Thyroid gland (tissue), 4 donors: ENCODE data around the gene NGB. TPM values are rescaled to one million over a fixed set of nuclear protein-coding genes. Genes with fewer than 3 reads are reported as not detected.
A peak's percentile ranks its signal among the peaks of the same experiment; 100 is the strongest.

Source experiments
- DNase-seq, 2 donors: peaks; one replicate each; pipeline ENCODE4 v3.0.0-alpha.2; 2019
- H3K27ac ChIP-seq, 3 donors: fragments of 200-600 bp; sonication (generic); 1 replicate in 2 of 3; 2 replicates in 1 of 3; pipeline ENCODE4 v1.5.1; 2016 to 2019; ENCODE audit warnings: mild to moderate bottlenecking in 1 of 3, moderate library complexity in 1 of 3
- H3K27me3 ChIP-seq: fragments of 200-600 bp; sonication (generic); one replicate; pipeline ENCODE4 v1.5.1; 2019
- H3K36me3 ChIP-seq, 2 donors: fragments of 200-600 bp; sonication (generic); one replicate each; pipeline ENCODE4 v1.5.1; 2016 to 2019
- H3K4me1 ChIP-seq, 2 donors: fragments of 200-600 bp; sonication (generic); one replicate each; pipeline ENCODE4 v1.5.1; 2017 to 2019
- H3K4me3 ChIP-seq, 3 donors: fragments of 200-600 bp; sonication (generic); replicated peaks in 1 of 3; 1 replicate in 2 of 3; 2 replicates in 1 of 3; pipeline ENCODE4 v1.5.1; 2016; ENCODE audit warnings: mild to moderate bottlenecking in 1 of 3
- H3K9me3 ChIP-seq: fragments of 200-600 bp; sonication (generic); one replicate; pipeline ENCODE4 v1.5.1; 2017
- CTCF ChIP-seq, 6 experiments: fragments of 200-600 bp in 3 of 6; fragments of 450-650 bp in 3 of 6; sonication (generic) in 3 of 6; IDR thresholded peaks; one replicate each; pipeline ENCODE4 v1.5.1; 2016 to 2019; ENCODE audit warnings: antibody characterized with exemption in 6 of 6, mild to moderate bottlenecking in 2 of 6, inconsistent platforms in 1 of 6, moderate library complexity in 1 of 6
- POLR2A ChIP-seq, 2 donors: fragments of 450-650 bp; IDR thresholded peaks; one replicate each; pipeline ENCODE4 v1.6.1; 2017; ENCODE audit warnings: antibody characterized with exemption in 2 of 2, mild to moderate bottlenecking in 2 of 2, moderate library complexity in 1 of 2
- WGBS, 2 donors: methylation state at CpG; one replicate each; pipeline ENCODE4 v1.1.5; 2017; 5-methylcytosine and 5-hydroxymethylcytosine counted together
- intact Hi-C: fragments of 100-400 bp; cut with DNase I; formaldehyde crosslinking; loops from one replicate; pipeline ENCODE4 v1.15.1; 2023
- total RNA-seq, 4 donors: library from RNA; depleted of rRNA; stranded (reverse); fragments of >200 nt; gene quantifications; one replicate each; pipeline ENCODE4 v1.2.3, GENCODE V29; 2016

Gene NGB
- total RNA-seq, 4 donors from 2014 or later: not detected

GRCh38 chr14:77316872-77317301 lies 45.9 kb upstream of the NGB start:
- peak; percentile 47 to 59 for DNase-seq
- Histone ChIP-seq H3K4me3 (no peak overlapping the region), H3K27me3 (no peaks in the 10 kb centered on the region), H3K4me1 (peaks cover 27 to 64% of the 10 kb centered on the region in 2 donors), H3K9me3 (no peaks in the 10 kb centered on the region), H3K36me3 (no peaks in the 10 kb centered on the region), H3K27ac (peak overlapping the region in 1 of 3 donors; percentile 34)
- 30 to 55% methylated on average over 2 to 5 of the region's 5 CpGs for WGBS, 2 donors
- TF ChIP-seq POLR2A (IDR thresholded peaks at IDR 0.05) (no peak), CTCF (IDR thresholded peaks at IDR 0.05) (no peak)
- intact Hi-C loops: loop anchor here (5.0 to 10.0 kb wide), 2 partner anchors 145 to 162 kb away; no protein-coding TSS in a partner anchor

- WGBS, 2 donors: 44 to 52% methylated on average over 1 of the region's 1 CpG
- intact Hi-C loops: loop anchor here (5.0 to 10.0 kb wide), 2 partner anchors 146 to 161 kb away; no protein-coding TSS in a partner anchor
- no peak for TF ChIP-seq POLR2A (IDR thresholded peaks at IDR 0.05)
- TF ChIP-seq CTCF (IDR thresholded peaks at IDR 0.05): peak in 1 of 6 experiments; percentile 32
- no peak for DNase-seq
- Histone ChIP-seq H3K4me1 (peaks cover 26 to 64% of the 10 kb centered on the region in 2 donors), H3K9me3 (no peaks in the 10 kb centered on the region), H3K36me3 (no peaks in the 10 kb centered on the region), H3K27me3 (no peaks in the 10 kb centered on the region), H3K4me3 (no peak overlapping the region), H3K27ac (peak overlapping the region in 1 of 3 donors; percentile 34)
Measured at GRCh38 chr14:77316195-77316505, 45.1 kb upstream of the NGB start.

- WGBS, 2 donors: 74 to 79% methylated on average over 10 of the region's 10 CpGs
- Histone ChIP-seq H3K4me3 (no peak overlapping the region), H3K9me3 (no peaks in the 10 kb centered on the region), H3K4me1 (peaks cover 24 to 61% of the 10 kb centered on the region in 2 donors), H3K27ac (peak overlapping the region in 2 of 3 donors; percentile 52 to 60), H3K36me3 (peaks cover 0 to 2% of the 10 kb centered on the region in 2 donors), H3K27me3 (no peaks in the 10 kb centered on the region)
- intact Hi-C loops: loop anchor here (5.0 to 10.0 kb wide), 2 partner anchors 148 to 160 kb away; no protein-coding TSS in a partner anchor
- TF ChIP-seq CTCF (IDR thresholded peaks at IDR 0.05): no peak
- no peak for TF ChIP-seq POLR2A (IDR thresholded peaks at IDR 0.05)
- DNase-seq: no peak
Measured at GRCh38 chr14:77314539-77315457, 43.8 kb upstream of the NGB start.

- Histone ChIP-seq H3K36me3 (peaks cover 0 to 2% of the 10 kb centered on the region in 2 donors), H3K4me1 (peaks cover 19 to 54% of the 10 kb centered on the region in 2 donors), H3K9me3 (no peaks in the 10 kb centered on the region), H3K4me3 (no peak overlapping the region), H3K27ac (peak overlapping the region in 2 of 3 donors; percentile 52 to 60), H3K27me3 (no peaks in the 10 kb centered on the region)
- intact Hi-C loops: loop anchor here (10.0 kb wide), 1 partner anchor 159 kb away; no protein-coding TSS in a partner anchor
- TF ChIP-seq POLR2A (IDR thresholded peaks at IDR 0.05) (no peak), CTCF (IDR thresholded peaks at IDR 0.05) (no peak)
- peak in 1 of 2 donors; percentile 24 for DNase-seq
- WGBS, 2 donors: 33 to 35% methylated on average over 2 of the region's 2 CpGs
Measured at GRCh38 chr14:77314043-77314442, 43.0 kb upstream of the NGB start.

GRCh38 chr14:77313371-77313770 lies 42.4 kb upstream of the NGB start:
- H3K36me3 ChIP-seq: peaks cover 0 to 2% of the 10 kb centered on the region in 2 donors
- H3K4me3 ChIP-seq: no peak overlapping the region
- H3K4me1 ChIP-seq: peaks cover 19 to 47% of the 10 kb centered on the region in 2 donors
- intact Hi-C loops: loop anchor here (10.0 kb wide), 1 partner anchor 159 kb away; no protein-coding TSS in a partner anchor
- 86 to 92% methylated on average over 1 of the region's 1 CpG for WGBS, 2 donors
- DNase-seq: no peak
- H3K9me3 ChIP-seq: no peaks in the 10 kb centered on the region
- no peaks in the 10 kb centered on the region for H3K27me3 ChIP-seq
- peak overlapping the region; percentile 36 to 60 (median 52) for H3K27ac ChIP-seq
- TF ChIP-seq CTCF (IDR thresholded peaks at IDR 0.05): no peak
- TF ChIP-seq POLR2A (IDR thresholded peaks at IDR 0.05): no peak
